Thymus (tissue), 14 donors: ENCODE results near the gene FRMD6. TPM values are rescaled to one million over a fixed set of nuclear protein-coding genes. Genes with fewer than 3 reads are reported as not detected.

Experiments
- DNase-seq, 9 donors: peaks; one replicate each; pipeline ENCODE4 v3.0.0-alpha.2; 2013; ENCODE audit warnings: low spot score in 9 of 9, low read depth in 6 of 9, missing footprints in 1 of 9
- H3K27ac ChIP-seq, 2 donors: one replicate each; pipeline ENCODE4 v1.5.1; 2013; ENCODE audit warnings: control low read depth in 1 of 2, low read depth in 1 of 2, low read length in 1 of 2, mild to moderate bottlenecking in 1 of 2, moderate library complexity in 1 of 2
- H3K27me3 ChIP-seq, 2 donors: one replicate each; pipeline ENCODE4 v1.5.1; 2013; ENCODE audit warnings: low read length in 1 of 2; ENCODE audit not compliant: control insufficient read depth in 2 of 2, insufficient read depth in 1 of 2
- H3K36me3 ChIP-seq, 2 donors: one replicate each; pipeline ENCODE4 v1.5.1; 2013; ENCODE audit warnings: low read length in 1 of 2, mild to moderate bottlenecking in 1 of 2, moderate library complexity in 1 of 2; ENCODE audit not compliant: control insufficient read depth in 2 of 2, insufficient read depth in 2 of 2
- H3K4me1 ChIP-seq, 2 donors: one replicate each; pipeline ENCODE4 v1.5.1; 2013; ENCODE audit warnings: low read length in 2 of 2; ENCODE audit not compliant: control insufficient read depth in 2 of 2, insufficient read depth in 2 of 2
- H3K4me3 ChIP-seq, 2 donors: one replicate each; pipeline ENCODE4 v1.5.1; 2013; ENCODE audit warnings: low read length in 2 of 2, control low read depth in 1 of 2, mild to moderate bottlenecking in 1 of 2
- H3K9me3 ChIP-seq, 2 donors: one replicate each; pipeline ENCODE4 v1.5.1; 2013; ENCODE audit warnings: low read length in 1 of 2, mild to moderate bottlenecking in 1 of 2; ENCODE audit not compliant: control insufficient read depth in 2 of 2, insufficient read depth in 1 of 2
- WGBS: extraction: QIAGEN DNeasy Blood & Tissue Kit; methylation state at CpG from one replicate; pipeline ENCODE4 v1.1.7; 2013; 5-methylcytosine and 5-hydroxymethylcytosine counted together
- long read RNA-seq, 10 donors: transcript quantifications; one replicate each; lab custom pipeline, GENCODE V29; 2026
- polyA plus RNA-seq: library from polyadenylated mRNA; stranded (reverse); fragments of 200-250 nt; gene quantifications from one replicate; pipeline ENCODE4 v1.2.3, GENCODE V29; 2013
- total RNA-seq: library from RNA; stranded (reverse); fragments of 120-200 nt; gene quantifications from one replicate; pipeline ENCODE4 v1.2.4, GENCODE V29; 2013
- donor health status: healthy.

Gene FRMD6
- 8.6 TPM for total RNA-seq
- polyA plus RNA-seq, result 10.2 TPM
- long read RNA-seq, donor 1, result 0 reads
- long read RNA-seq, donor 2, result 0 reads
- long read RNA-seq, donor 3, partial matches to known transcripts, result 16 of 19 reads
- long read RNA-seq, donor 3, other reads (novel, unspliced or antisense), result 0 of 19 reads
- long read RNA-seq, donor 4, full-length matches to known transcripts, result 1 of 1 reads
- long read RNA-seq, donor 4, partial matches to known transcripts, result 0 of 1 reads
- long read RNA-seq, donor 4, other reads (novel, unspliced or antisense), result 0 of 1 reads
- long read RNA-seq, donor 5, partial matches to known transcripts, result 0 of 3 reads
- long read RNA-seq, donor 5, other reads (novel, unspliced or antisense), result 0 of 3 reads
- long read RNA-seq, donor 6, full-length matches to known transcripts, result 4 of 4 reads
- long read RNA-seq, donor 6, partial matches to known transcripts, result 0 of 4 reads
- long read RNA-seq, donor 6, other reads (novel, unspliced or antisense), result 0 of 4 reads
- long read RNA-seq, donor 7, full-length matches to known transcripts, result 2 of 2 reads
- long read RNA-seq, donor 7, partial matches to known transcripts, result 0 of 2 reads
- long read RNA-seq, donor 7, other reads (novel, unspliced or antisense), result 0 of 2 reads
- long read RNA-seq, donor 8, partial matches to known transcripts, result 0 of 1 reads
- long read RNA-seq, donor 8, other reads (novel, unspliced or antisense), result 0 of 1 reads
- long read RNA-seq, donor 9, result 0 reads
- long read RNA-seq, donor 10, full-length matches to known transcripts, result 2 of 2 reads
- long read RNA-seq, donor 10, partial matches to known transcripts, result 0 of 2 reads
- long read RNA-seq, donor 10, other reads (novel, unspliced or antisense), result 0 of 2 reads

GRCh38 chr14:51651388-51652167 lies at the start of gene FRMD6:
TSS of gene FRMD6 (plus strand) at chr14:51651910. CDS start at chr14:51689837, 37,927 bp downstream.
- peaks cover 0 to 13% of the 10 kb centered on the region in 2 donors for H3K27me3 ChIP-seq

GRCh38 chr14:51602310-51602709 lies 49.4 kb upstream of the FRMD6 start:
- Histone ChIP-seq H3K36me3 (no peaks in the 10 kb centered on the region), H3K4me3 (no peak overlapping the region), H3K27ac (no peak overlapping the region), H3K27me3 (peaks cover 0 to 4% of the 10 kb centered on the region in 2 donors), H3K9me3 (no peaks in the 10 kb centered on the region), H3K4me1 (no peaks in the 10 kb centered on the region)
- no peak for DNase-seq

More at GRCh38 chr14:51651388-51652167, at the start of gene FRMD6:
- Histone ChIP-seq H3K36me3 (no peaks in the 10 kb centered on the region), H3K9me3 (no peaks in the 10 kb centered on the region), H3K4me1 (peaks cover 17 to 18% of the 10 kb centered on the region in 2 donors), H3K4me3 (peak within 1 kb of the TSS; percentile 83 to 86), H3K27ac (peak within 1 kb of the TSS; percentile 79 to 90)
- peak in 8 of 9 donors; percentile 38 to 91 (median 76) for DNase-seq
- WGBS, result under 1% methylated on average over 86 of the region's 86 CpGs

GRCh38 chr14:51603495-51603894 lies 48.2 kb upstream of the FRMD6 start:
- WGBS, result 97% methylated on average over 3 of the region's 3 CpGs
- no peak for DNase-seq
- Histone ChIP-seq H3K36me3 (no peaks in the 10 kb centered on the region), H3K4me1 (no peaks in the 10 kb centered on the region), H3K4me3 (no peak overlapping the region), H3K27ac (no peak overlapping the region), H3K27me3 (peaks cover 0 to 6% of the 10 kb centered on the region in 2 donors), H3K9me3 (no peaks in the 10 kb centered on the region)

DNA sequence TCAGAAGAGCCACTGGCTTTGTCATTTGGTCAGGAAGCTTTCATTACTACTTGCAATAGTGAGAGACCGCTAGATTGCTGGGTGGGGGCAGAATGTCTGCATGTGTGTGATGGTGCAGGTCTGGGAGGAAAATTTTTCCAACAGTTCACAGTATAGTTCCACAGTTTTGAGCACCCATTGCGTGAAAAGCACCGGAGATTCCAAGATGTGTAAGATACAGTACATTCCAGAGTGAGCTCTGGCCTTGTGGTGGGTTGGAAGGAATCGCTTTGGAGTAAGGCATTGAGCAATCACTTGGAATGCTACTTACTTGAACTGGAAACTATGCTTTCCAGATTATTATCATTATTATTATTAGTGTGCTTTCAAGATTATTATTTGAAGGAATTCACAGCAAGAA lies 47.6 kb upstream of the FRMD6 start:
- H3K36me3 ChIP-seq, result no peaks in the 10 kb centered on the region
- WGBS, result 84% methylated on average over 4 of the region's 4 CpGs
- no peak overlapping the region for H3K27ac ChIP-seq
- H3K4me1 ChIP-seq, result no peaks in the 10 kb centered on the region
- H3K4me3 ChIP-seq, result no peak overlapping the region
- peaks cover 0 to 6% of the 10 kb centered on the region in 2 donors for H3K27me3 ChIP-seq
- DNase-seq, result no peak
- no peaks in the 10 kb centered on the region for H3K9me3 ChIP-seq

- H3K4me1 ChIP-seq, result no peaks in the 10 kb centered on the region
- H3K36me3 ChIP-seq, result no peaks in the 10 kb centered on the region
- H3K9me3 ChIP-seq, result no peaks in the 10 kb centered on the region
- H3K4me3 ChIP-seq, result no peak overlapping the region
- WGBS, result 69% methylated on average over 2 of the region's 2 CpGs
- H3K27ac ChIP-seq, result no peak overlapping the region
- peaks cover 0 to 4% of the 10 kb centered on the region in 2 donors for H3K27me3 ChIP-seq
- no peak for DNase-seq
Measured at GRCh38 chr14:51605575-51605974, 46.1 kb upstream of the FRMD6 start.

GRCh38 chr14:51607711-51608110 lies 44.0 kb upstream of the FRMD6 start:
- 83% methylated on average over 12 of the region's 12 CpGs for WGBS
- no peak overlapping the region for H3K4me3 ChIP-seq

DNA sequence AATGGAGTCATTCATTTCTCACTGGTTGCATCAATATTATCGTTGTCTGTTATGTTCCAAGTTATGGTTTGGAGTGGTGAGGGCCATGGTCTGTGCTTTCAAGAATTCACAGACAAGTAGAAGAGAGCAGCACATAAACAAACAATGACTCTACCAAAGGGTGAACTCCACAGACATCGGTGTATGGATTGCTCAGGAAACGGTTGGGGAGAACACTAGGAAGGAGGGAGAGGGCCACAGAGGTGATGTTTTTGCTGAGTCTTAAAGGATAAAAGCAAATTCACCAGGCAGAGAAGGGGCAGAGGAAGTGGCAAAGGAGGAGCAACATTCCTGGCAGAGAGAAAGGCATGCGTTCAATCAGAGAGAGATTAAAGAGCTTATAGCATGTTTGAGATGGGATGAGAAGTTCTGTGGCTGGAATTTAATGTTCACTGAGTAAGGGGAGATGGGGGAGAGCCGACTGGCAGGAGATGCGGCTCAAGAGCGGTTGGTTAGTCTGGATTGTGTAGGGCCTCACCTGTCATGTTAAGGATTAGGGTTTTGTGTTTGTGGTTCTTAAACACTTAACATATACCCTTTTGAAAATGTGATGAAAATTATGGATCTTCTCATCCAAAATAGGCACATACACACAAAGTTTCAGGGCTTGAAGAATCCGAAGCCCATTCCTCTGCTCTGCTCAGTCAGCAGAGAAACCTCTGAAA lies 42.3 kb upstream of the FRMD6 start:
- WGBS, result 88% methylated on average over 8 of the region's 8 CpGs
- no peak overlapping the region for H3K4me3 ChIP-seq
- peaks cover 0 to 2% of the 10 kb centered on the region in 2 donors for H3K27me3 ChIP-seq
- H3K9me3 ChIP-seq, result no peaks in the 10 kb centered on the region
- H3K27ac ChIP-seq, result no peak overlapping the region
- DNase-seq, result no peak
- H3K36me3 ChIP-seq, result no peaks in the 10 kb centered on the region
- no peaks in the 10 kb centered on the region for H3K4me1 ChIP-seq

More at GRCh38 chr14:51607711-51608110, 44.0 kb upstream of the FRMD6 start:
- Histone ChIP-seq H3K27ac (no peak overlapping the region), H3K9me3 (no peaks in the 10 kb centered on the region), H3K27me3 (peaks cover 0 to 2% of the 10 kb centered on the region in 2 donors), H3K4me1 (no peaks in the 10 kb centered on the region), H3K36me3 (no peaks in the 10 kb centered on the region)
- DNase-seq, result no peak

- no peak overlapping the region for H3K4me3 ChIP-seq
- WGBS, result 96% methylated on average over 5 of the region's 5 CpGs
- H3K27ac ChIP-seq, result no peak overlapping the region
- H3K4me1 ChIP-seq, result no peaks in the 10 kb centered on the region
- H3K9me3 ChIP-seq, result no peaks in the 10 kb centered on the region
- no peaks in the 10 kb centered on the region for H3K36me3 ChIP-seq
- no peak for DNase-seq
- peaks cover 0 to 2% of the 10 kb centered on the region in 2 donors for H3K27me3 ChIP-seq
Measured at GRCh38 chr14:51609955-51610283, 41.8 kb upstream of the FRMD6 start.
